Heart right ventricle (tissue), 16 donors: ENCODE results near the gene CASP8. TPM values are rescaled to one million over a fixed set of nuclear protein-coding genes. Genes with fewer than 3 reads are reported as not detected.

ENCODE experiments used
- ATAC-seq, 8 donors: fragments of 200-7000 bp; cut with Tn5 transposase; one replicate each; pipeline ENCODE4 v1.9.1; 2020; ENCODE audit warnings: mild to moderate bottlenecking in 8 of 8, moderate library complexity in 8 of 8, moderate number of reproducible peaks in 1 of 8
- DNase-seq, 2 donors: peaks; one replicate each; pipeline ENCODE4 v3.0.0-alpha.2; 2020
- H3K27ac ChIP-seq, 10 donors: fragments of 200-600 bp; sonication (generic) in 2 of 10; one replicate each; pipeline versions ENCODE4 v1.5.0 to v1.8.0; 2020 to 2022; ENCODE audit warnings: mild to moderate bottlenecking in 3 of 10
- H3K27me3 ChIP-seq, 7 donors: fragments of 200-600 bp; one replicate each; pipeline ENCODE4 v1.8.0; 2021 to 2022; ENCODE audit warnings: mild to moderate bottlenecking in 2 of 7
- H3K36me3 ChIP-seq, 9 donors: fragments of 200-600 bp; sonication (generic) in 1 of 9; one replicate each; pipeline versions ENCODE4 v1.5.0 to v1.8.0; 2020 to 2022; ENCODE audit warnings: mild to moderate bottlenecking in 2 of 9
- H3K4me1 ChIP-seq, 9 donors: fragments of 200-600 bp; sonication (generic) in 1 of 9; one replicate each; pipeline versions ENCODE4 v1.5.0 to v1.8.0; 2020 to 2022; ENCODE audit warnings: mild to moderate bottlenecking in 4 of 9
- H3K4me3 ChIP-seq, 10 donors: fragments of 200-600 bp; sonication (generic) in 2 of 10; one replicate each; pipeline versions ENCODE4 v1.5.0 to v1.8.0; 2020 to 2022; ENCODE audit warnings: mild to moderate bottlenecking in 7 of 10, moderate library complexity in 2 of 10
- H3K9me3 ChIP-seq, 11 donors: fragments of 200-600 bp in 10 of 11; sonication (generic) in 2 of 11; one replicate each; pipeline versions ENCODE4 v1.5.0 to v1.8.0; 2013 to 2022; ENCODE audit warnings: mild to moderate bottlenecking in 2 of 11, control low read depth in 1 of 11, moderate library complexity in 1 of 11
- CTCF ChIP-seq, 9 donors: fragments of 200-600 bp; sonication (generic) in 2 of 9; IDR thresholded peaks; one replicate each; pipeline versions ENCODE4 v1.5.0 to v1.8.0; 2021 to 2022; ENCODE audit warnings: antibody characterized with exemption in 9 of 9, mild to moderate bottlenecking in 5 of 9, moderate library complexity in 1 of 9
- WGBS, 2 donors: extraction: QIAGEN DNeasy Blood & Tissue Kit; methylation state at CpG; one replicate each; pipeline ENCODE4 v1.1.7; 2013; ENCODE audit warnings: inconsistent platforms in 1 of 2; 5-methylcytosine and 5-hydroxymethylcytosine counted together
- intact Hi-C, 10 donors: fragments of 100-400 bp; cut with DNase I; formaldehyde crosslinking; loops; one replicate each; pipeline versions ENCODE4 v1.11.1 to v1.14.2; 2022
- polyA plus RNA-seq, 2 donors: library from polyadenylated mRNA; stranded (reverse); fragments of 200-250 nt; gene quantifications; one replicate each; pipeline ENCODE4 v1.2.3, GENCODE V29; 2013
- total RNA-seq, 10 donors: library from RNA; stranded (reverse); fragmentation: NEBNext Ultra II Directional in 3 of 10; extraction: Animal tissue kit (Norgen Biotek cat#: 25700) in 3 of 10; gene quantifications; one replicate each; pipeline versions ENCODE4 v1.2.1 to v1.2.4, GENCODE V29; 2021 to 2023
- donor health status: Arrhythmogenic right ventricular cardiomyopathy.
- donor health status: ischemic (EF 13 %, LVEDD 7.1; RV severe dilation, severe dysfunction).
- donor health status: healthy with polysubstance abuse.
- donor health status: DM: no; HTN: yes; CAD: no.
- donor health status: DM: no; HTN: no; CAD: no.
- donor health status: ischemic (EF 25% LVEDD 6.9; RV normal size, moderate dysfunction).
- donor health status: ischemic (EF 25% LVEDD 5.7; RV mildly dilated, moderate dysfunction).
- donor health status: healthy.
- donor health status: DM: yes; HTN: yes; CAD: no.
- donor health status: Ischemic cardiomyopathy.
- donor health status: ischemic (EF 35%, LVEDD 5.7; RV mildly dilated, moderate dysfunction).
- donor health status: nonischemic (EF 11% LVEDD 7.7; RV severe dilation, severe dysfunction).
- donor health status: DM: yes; HTN: yes; CAD: no.
- donor health status: PGD.
- donor health status: ischemic (EF 29% LVEDD 5.4; RV normal size, mild dysfunction).
- donor health status: nonischemic (EF 23%, LVEDD 6.1; RV moderate dilation, normal function).

CASP8 gene
- total and polyA plus RNA-seq, 12 donors, result 2.0 to 10.1 (median 3.4) TPM

- intact Hi-C loops, result no loop called here
- no peak for DNase-seq
- no peak overlapping the region for H3K4me3 ChIP-seq
- no peaks in the 10 kb centered on the region for H3K27me3 ChIP-seq
- H3K27ac ChIP-seq, result no peak overlapping the region
- no peaks in the 10 kb centered on the region for H3K9me3 ChIP-seq
- no peak for TF ChIP-seq CTCF (IDR thresholded peaks at IDR 0.05)
- 90% methylated on average over 9 of the region's 9 CpGs for WGBS, 2 donors
- ATAC-seq, result no peak
- peaks cover 0 to 92% (median 5%) of the 10 kb centered on the region in 9 donors for H3K36me3 ChIP-seq
- H3K4me1 ChIP-seq, result peaks cover 0 to 8% (median 0%) of the 10 kb centered on the region in 9 donors
Measured at GRCh38 chr2:201270293-201271001, 10.1 kb downstream of the CASP8 start.

- 96% methylated on average over 2 of the region's 2 CpGs for WGBS, 2 donors
- Histone ChIP-seq H3K9me3 (no peaks in the 10 kb centered on the region), H3K4me1 (peaks cover 0 to 6% (median 0%) of the 10 kb centered on the region in 9 donors), H3K27ac (no peak overlapping the region), H3K36me3 (peaks cover 0 to 100% (median 5%) of the 10 kb centered on the region in 9 donors), H3K27me3 (no peaks in the 10 kb centered on the region), H3K4me3 (no peak overlapping the region)
- no peak for DNase-seq
- no peak for TF ChIP-seq CTCF (IDR thresholded peaks at IDR 0.05)
- no peak for ATAC-seq
- intact Hi-C loops, result no loop called here
Measured at GRCh38 chr2:201271917-201272316, 11.6 kb downstream of the CASP8 start.

GRCh38 chr2:201273330-201273983 lies 13.1 kb downstream of the CASP8 start:
- Histone ChIP-seq H3K4me1 (peaks cover 0 to 6% (median 0%) of the 10 kb centered on the region in 9 donors), H3K4me3 (no peak overlapping the region), H3K27me3 (no peaks in the 10 kb centered on the region), H3K27ac (no peak overlapping the region), H3K9me3 (no peaks in the 10 kb centered on the region), H3K36me3 (peaks cover 0 to 100% (median 5%) of the 10 kb centered on the region in 9 donors)
- ATAC-seq (no peak), DNase-seq (no peak)
- 87 to 89% methylated on average over 9 of the region's 9 CpGs for WGBS, 2 donors
- TF ChIP-seq CTCF (IDR thresholded peaks at IDR 0.05), result no peak
- intact Hi-C loops, result no loop called here

GRCh38 chr2:201275069-201275468 lies 14.7 kb downstream of the CASP8 start:
- no peak overlapping the region for H3K27ac ChIP-seq
- DNase-seq (no peak), ATAC-seq (no peak)
- peaks cover 0 to 9% (median 0%) of the 10 kb centered on the region in 9 donors for H3K4me1 ChIP-seq
- H3K9me3 ChIP-seq, result no peaks in the 10 kb centered on the region
- no peaks in the 10 kb centered on the region for H3K27me3 ChIP-seq
- 88% methylated on average over 2 of the region's 2 CpGs for WGBS, 2 donors
- H3K4me3 ChIP-seq, result no peak overlapping the region
- intact Hi-C loops, result no loop called here
- no peak for TF ChIP-seq CTCF (IDR thresholded peaks at IDR 0.05)
- peaks cover 0 to 100% (median 5%) of the 10 kb centered on the region in 9 donors for H3K36me3 ChIP-seq
